Measurements from ENCODE around the gene ARPC2.
A peak's percentile ranks its signal among the peaks of the same experiment; 100 is the strongest.
"Not testable (repeated sequence)": the region's sequence is repeated elsewhere in the genome, so short reads cannot be mapped to it uniquely, and the experiment has no call there.

The ARPC2 gene

GRCh38 chr2:218216674-218217359 lies at the start of gene ARPC2:
Gene ARPC2, plus strand, starts transcription at chr2:218217189. Its CDS starts 282 bp downstream, at chr2:218217471.
- Mint-ChIP-seq H3K27ac (peak within 1 kb of the TSS; percentile 93), H3K9me3 (no peaks in the 10 kb centered on the region), H3K27me3 (peaks cover 2% of the 10 kb centered on the region), H3K4me3 (peak within 1 kb of the TSS; percentile 90), H3K36me3 (ENCODE audit: low read depth) (peaks cover 41% of the 10 kb centered on the region), H3K4me1 (peaks cover 40% of the 10 kb centered on the region)
- ATAC-seq (peak; percentile 74), DNase-seq (peak; percentile 98)

GRCh38 chr2:218168016-218168415 lies 49.0 kb upstream of the ARPC2 start:
- Mint-ChIP-seq H3K27ac (no peak overlapping the region), H3K4me1 (peaks cover 24% of the 10 kb centered on the region), H3K36me3 (ENCODE audit: low read depth) (no peaks in the 10 kb centered on the region), H3K4me3 (no peak overlapping the region), H3K27me3 (peaks cover 2% of the 10 kb centered on the region), H3K9me3 (no peaks in the 10 kb centered on the region)
- DNase-seq (no peak), ATAC-seq (no peak)

DNA sequence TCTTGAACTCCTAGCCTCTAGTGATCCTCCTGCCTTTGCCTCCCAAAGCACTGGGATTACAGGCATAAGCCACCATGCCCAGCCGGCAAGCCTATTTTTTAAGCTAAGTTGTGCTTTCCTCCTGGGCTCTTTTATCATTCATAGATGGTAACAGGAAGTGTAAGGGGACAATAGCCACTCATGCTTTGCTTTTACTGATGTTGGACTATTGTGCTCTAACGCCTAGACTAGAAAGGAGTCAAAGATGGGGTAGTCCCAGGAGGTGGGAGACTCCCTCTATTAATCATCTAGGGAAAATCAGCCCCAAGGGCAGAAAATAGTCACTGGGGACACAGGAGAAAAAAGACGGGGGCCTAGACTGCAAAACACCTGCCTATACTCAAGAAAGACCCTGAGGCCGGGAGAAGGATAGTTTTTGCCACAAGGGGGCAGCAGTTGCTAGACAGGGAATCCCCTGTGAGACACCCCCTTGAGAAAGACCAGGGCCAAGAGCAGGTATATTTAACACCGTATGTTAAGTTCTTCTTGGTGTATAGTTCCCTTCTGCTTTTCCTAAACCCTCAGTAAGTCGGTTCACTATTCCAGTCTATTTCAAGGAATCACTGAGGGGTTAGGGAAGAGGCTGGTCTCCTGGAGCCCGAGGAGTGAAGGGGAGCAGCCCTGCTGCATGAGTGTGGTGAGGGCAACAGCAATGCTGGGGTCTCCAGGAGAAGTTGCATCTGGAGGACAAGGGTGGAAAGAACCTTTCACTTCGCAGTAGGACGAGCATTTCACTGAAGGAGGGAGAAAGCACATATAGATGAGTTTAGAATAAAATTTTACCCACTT lies 48.1 kb upstream of the ARPC2 start:
- DNase-seq (peak; percentile 78), ATAC-seq (peak; percentile 48)
- H3K27ac Mint-ChIP-seq: no peak overlapping the region
- no peaks in the 10 kb centered on the region for H3K9me3 Mint-ChIP-seq
- no peak overlapping the region for H3K4me3 Mint-ChIP-seq
- peaks cover 2% of the 10 kb centered on the region for H3K27me3 Mint-ChIP-seq
- no peaks in the 10 kb centered on the region for H3K36me3 Mint-ChIP-seq (ENCODE audit: low read depth)
- H3K4me1 Mint-ChIP-seq: peaks cover 24% of the 10 kb centered on the region

DNA sequence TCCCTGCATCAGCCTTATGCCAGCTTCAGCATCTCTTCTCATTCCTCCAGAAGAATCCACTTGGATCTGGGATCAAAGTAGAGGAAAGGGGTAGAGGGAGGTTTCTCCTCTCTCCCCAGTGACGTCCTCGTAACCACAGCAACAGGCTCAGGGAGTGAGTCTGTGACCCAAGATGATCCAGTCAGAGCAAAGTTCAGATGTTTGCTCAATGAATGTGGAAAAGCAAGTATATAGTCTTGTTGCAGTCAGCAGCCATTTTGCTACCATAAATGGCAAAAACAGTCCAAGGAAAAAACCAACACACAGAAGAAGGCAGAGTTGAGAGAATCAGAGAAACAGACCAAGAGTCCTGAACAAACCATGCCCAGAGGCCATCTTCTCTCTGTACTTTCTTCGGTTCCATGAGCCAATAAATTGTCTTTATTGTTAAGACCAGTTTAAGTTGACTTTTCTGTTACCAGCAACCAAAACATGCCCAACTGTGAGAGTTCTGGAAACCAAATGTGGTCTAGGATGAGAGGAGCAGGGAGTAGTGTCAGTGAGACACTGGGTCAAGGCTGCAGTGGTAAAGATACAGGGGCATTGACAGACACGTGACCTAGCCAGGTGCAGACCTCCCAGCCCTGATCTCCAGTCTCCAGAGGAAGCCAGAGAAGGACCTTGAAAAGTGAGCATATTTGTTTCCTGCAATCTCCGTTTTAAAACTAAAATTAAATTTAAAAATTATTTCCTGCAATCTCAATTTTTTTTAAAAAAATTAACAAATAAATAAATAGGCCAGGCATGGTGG lies 47.0 kb upstream of the ARPC2 start:
- no peak for ATAC-seq
- H3K9me3 Mint-ChIP-seq: no peaks in the 10 kb centered on the region
- H3K4me1 Mint-ChIP-seq: peaks cover 24% of the 10 kb centered on the region
- no peaks in the 10 kb centered on the region for H3K27me3 Mint-ChIP-seq
- DNase-seq: no peak
- H3K4me3 Mint-ChIP-seq: no peak overlapping the region
- no peaks in the 10 kb centered on the region for H3K36me3 Mint-ChIP-seq (ENCODE audit: low read depth)
- no peak overlapping the region for H3K27ac Mint-ChIP-seq

DNA sequence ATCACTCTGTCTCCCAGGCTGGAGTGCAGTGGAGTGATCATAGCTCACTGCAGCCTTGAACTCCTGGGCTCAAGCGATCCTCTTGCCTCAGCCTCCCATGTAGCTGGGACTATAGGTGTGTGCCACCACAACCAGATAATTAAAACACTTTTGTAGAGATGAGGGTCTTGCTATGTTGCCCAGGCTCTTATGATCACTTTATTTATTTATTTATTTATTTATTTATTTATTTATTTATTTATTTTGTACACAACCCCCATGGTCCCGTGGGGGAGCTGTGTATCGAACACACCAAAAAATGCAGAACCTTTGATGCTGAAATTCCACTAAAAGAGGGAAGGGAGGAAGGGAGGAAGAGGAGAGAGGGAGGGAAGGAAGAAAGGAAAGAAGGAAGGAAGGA lies 45.2 kb upstream of the ARPC2 start:
- H3K4me1 Mint-ChIP-seq: peaks cover 21% of the 10 kb centered on the region
- not testable (repeated sequence) for ATAC-seq; DNase-seq; H3K36me3 Mint-ChIP-seq (ENCODE audit: low read depth); H3K4me3 Mint-ChIP-seq; H3K9me3 Mint-ChIP-seq; H3K27me3 Mint-ChIP-seq; H3K27ac Mint-ChIP-seq

- peaks cover 11% of the 10 kb centered on the region for H3K4me1 Mint-ChIP-seq
- no peaks in the 10 kb centered on the region for H3K9me3 Mint-ChIP-seq
- DNase-seq (no peak), ATAC-seq (no peak)
- no peaks in the 10 kb centered on the region for H3K27me3 Mint-ChIP-seq
- no peak overlapping the region for H3K27ac Mint-ChIP-seq
- H3K4me3 Mint-ChIP-seq: no peak overlapping the region
- no peaks in the 10 kb centered on the region for H3K36me3 Mint-ChIP-seq (ENCODE audit: low read depth)
Measured at GRCh38 chr2:218172845-218173244, 44.1 kb upstream of the ARPC2 start.

GRCh38 chr2:218179782-218180181 lies 37.2 kb upstream of the ARPC2 start:
- Mint-ChIP-seq H3K9me3 (no peaks in the 10 kb centered on the region), H3K4me3 (no peak overlapping the region), H3K27me3 (peaks cover 4% of the 10 kb centered on the region), H3K36me3 (ENCODE audit: low read depth) (no peaks in the 10 kb centered on the region), H3K27ac (no peak overlapping the region), H3K4me1 (no peaks in the 10 kb centered on the region)
- DNase-seq: no peak
- ATAC-seq: no peak

GRCh38 chr2:218180467-218181114 lies 36.4 kb upstream of the ARPC2 start:
- no peaks in the 10 kb centered on the region for H3K36me3 Mint-ChIP-seq (ENCODE audit: low read depth)
- H3K4me1 Mint-ChIP-seq: no peaks in the 10 kb centered on the region
- H3K27ac Mint-ChIP-seq: no peak overlapping the region
- H3K4me3 Mint-ChIP-seq: no peak overlapping the region
- peaks cover 4% of the 10 kb centered on the region for H3K27me3 Mint-ChIP-seq
- no peaks in the 10 kb centered on the region for H3K9me3 Mint-ChIP-seq
- ATAC-seq (no peak), DNase-seq (no peak)

GRCh38 chr2:218184331-218184730 lies 32.7 kb upstream of the ARPC2 start:
- Mint-ChIP-seq H3K4me3 (no peak overlapping the region), H3K27me3 (peaks cover 4% of the 10 kb centered on the region), H3K36me3 (ENCODE audit: low read depth) (no peaks in the 10 kb centered on the region), H3K9me3 (no peaks in the 10 kb centered on the region), H3K27ac (no peak overlapping the region), H3K4me1 (peaks cover 14% of the 10 kb centered on the region)
- ATAC-seq (no peak), DNase-seq (no peak)

DNA sequence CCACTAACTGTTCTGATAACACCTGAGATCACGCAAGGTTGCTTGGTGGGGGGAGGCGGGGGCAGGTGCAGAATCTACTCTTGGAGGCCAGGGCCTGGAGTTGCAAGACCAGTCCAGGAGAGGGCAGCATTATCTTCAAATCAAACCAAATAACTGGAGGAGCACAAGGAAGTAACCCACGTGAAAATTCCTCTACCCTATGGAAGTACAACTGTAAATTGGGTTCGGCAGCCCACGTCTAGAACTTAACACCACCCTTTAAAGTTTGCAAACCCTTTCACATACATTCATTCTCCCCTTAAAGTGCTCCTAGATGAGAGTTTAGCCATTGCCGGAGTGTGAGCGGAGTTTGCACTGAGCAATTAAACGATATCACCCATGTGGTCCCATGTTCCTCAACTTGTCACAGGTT lies 30.6 kb upstream of the ARPC2 start:
- Mint-ChIP-seq H3K4me3 (no peak overlapping the region), H3K9me3 (no peaks in the 10 kb centered on the region), H3K27me3 (no peaks in the 10 kb centered on the region), H3K27ac (no peak overlapping the region), H3K36me3 (ENCODE audit: low read depth) (no peaks in the 10 kb centered on the region), H3K4me1 (peaks cover 14% of the 10 kb centered on the region)
- peak; percentile 84 for ATAC-seq
- DNase-seq: peak; percentile 70

- DNase-seq (no peak), ATAC-seq (no peak)
- H3K27me3 Mint-ChIP-seq: no peaks in the 10 kb centered on the region
- peak overlapping the region; percentile 14 for H3K27ac Mint-ChIP-seq
- H3K9me3 Mint-ChIP-seq: no peaks in the 10 kb centered on the region
- no peaks in the 10 kb centered on the region for H3K36me3 Mint-ChIP-seq (ENCODE audit: low read depth)
- H3K4me1 Mint-ChIP-seq: peaks cover 14% of the 10 kb centered on the region
- no peak overlapping the region for H3K4me3 Mint-ChIP-seq
Measured at GRCh38 chr2:218186876-218187275, 30.1 kb upstream of the ARPC2 start.

DNA sequence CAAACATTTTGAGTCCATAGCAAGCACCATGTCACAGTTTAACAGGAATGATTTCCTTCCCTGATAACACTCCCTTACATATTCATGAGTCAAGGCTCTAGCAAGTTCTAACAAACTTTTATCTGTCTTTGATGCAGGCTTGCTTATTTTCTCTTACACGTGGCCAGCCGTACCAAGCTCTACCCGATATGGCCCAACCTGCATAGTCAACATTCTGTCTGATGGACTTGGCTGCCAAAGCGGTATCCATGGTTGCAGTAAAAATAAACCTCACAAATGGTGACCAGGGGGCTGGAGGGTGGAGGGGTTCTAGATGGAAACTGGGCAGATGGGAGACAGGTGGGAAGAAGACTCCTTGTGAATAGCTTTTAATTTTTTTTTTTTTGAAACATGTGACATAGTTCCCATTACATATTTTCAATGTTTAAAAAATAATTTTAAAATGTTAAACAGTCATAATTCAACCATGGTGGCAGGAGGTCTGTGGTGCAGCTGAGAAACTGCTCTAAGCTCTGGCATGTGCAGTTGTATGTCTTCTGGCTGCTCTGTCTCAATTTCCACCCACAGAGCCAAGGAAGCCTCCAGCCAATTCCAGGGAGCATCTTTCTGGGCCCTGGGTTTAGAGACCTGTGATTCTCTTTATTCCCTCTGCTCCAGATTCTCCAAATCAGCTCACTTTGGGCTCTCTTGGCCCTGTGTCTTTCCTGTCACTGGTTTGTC lies 29.5 kb upstream of the ARPC2 start:
- H3K9me3 Mint-ChIP-seq: no peaks in the 10 kb centered on the region
- ATAC-seq: no peak
- H3K27me3 Mint-ChIP-seq: no peaks in the 10 kb centered on the region
- DNase-seq: no peak
- H3K36me3 Mint-ChIP-seq (ENCODE audit: low read depth): no peaks in the 10 kb centered on the region
- H3K27ac Mint-ChIP-seq: peak overlapping the region; percentile 14
- H3K4me1 Mint-ChIP-seq: peaks cover 14% of the 10 kb centered on the region
- H3K4me3 Mint-ChIP-seq: no peak overlapping the region

- DNase-seq: no peak
- no peaks in the 10 kb centered on the region for H3K27me3 Mint-ChIP-seq
Measured at GRCh38 chr2:218188528-218188927, 28.5 kb upstream of the ARPC2 start.

More at GRCh38 chr2:218188528-218188927, 28.5 kb upstream of the ARPC2 start:
- Mint-ChIP-seq H3K36me3 (ENCODE audit: low read depth) (no peaks in the 10 kb centered on the region), H3K9me3 (no peaks in the 10 kb centered on the region), H3K4me3 (no peak overlapping the region), H3K4me1 (peaks cover 14% of the 10 kb centered on the region), H3K27ac (no peak overlapping the region)
- ATAC-seq: no peak
